ENCODE measurements around the gene ONECUT1.
"Not testable (repeated sequence)": the region's sequence is repeated elsewhere in the genome, so short reads cannot be mapped to it uniquely, and the experiment has no call there.

The ONECUT1 gene

GRCh38 chr15:52790169-52790708, at the start of gene ONECUT1:
TSS of gene ONECUT1 (minus strand) at chr15:52790336. CDS start at chr15:52789884, 452 bp downstream.
- DNase-seq: peak; percentile 38

GRCh38 chr15:52834379-52834778, 44.2 kb upstream of the ONECUT1 start:
- DNase-seq: no peak

GRCh38 chr15:52824169-52824942, 34.2 kb upstream of the ONECUT1 start:
- DNase-seq: not testable (repeated sequence)

- no peak for DNase-seq
These were observed 32.3 kb upstream of the ONECUT1 start for GRCh38 chr15:52822475-52822874.

- DNase-seq: no peak
These were observed 29.1 kb upstream of the ONECUT1 start for GRCh38 chr15:52819253-52819652.

GRCh38 chr15:52815899-52816298, 25.8 kb upstream of the ONECUT1 start:
- not testable (repeated sequence) for DNase-seq

GRCh38 chr15:52808996-52809395, 18.9 kb upstream of the ONECUT1 start:
- DNase-seq: no peak

- no peak for DNase-seq
These were observed 18.3 kb upstream of the ONECUT1 start for GRCh38 chr15:52808441-52808840.

- no peak for DNase-seq
These were observed 16.1 kb upstream of the ONECUT1 start for GRCh38 chr15:52806284-52806655.

GRCh38 chr15:52805351-52806283, 15.5 kb upstream of the ONECUT1 start:
- DNase-seq: no peak

- no peak for DNase-seq
These were observed 14.5 kb upstream of the ONECUT1 start for GRCh38 chr15:52804526-52805081.

- no peak for DNase-seq
These were observed 13.6 kb upstream of the ONECUT1 start for GRCh38 chr15:52803467-52804306.

- DNase-seq: no peak
These were observed 13.0 kb upstream of the ONECUT1 start for GRCh38 chr15:52803108-52803466.

GRCh38 chr15:52802110-52802509, 12.0 kb upstream of the ONECUT1 start:
- no peak for DNase-seq

GRCh38 chr15:52801748-52802085, 11.6 kb upstream of the ONECUT1 start:
- DNase-seq: no peak

GRCh38 chr15:52800828-52801747, 11.0 kb upstream of the ONECUT1 start:
- DNase-seq: no peak

GRCh38 chr15:52799145-52799811, 9.1 kb upstream of the ONECUT1 start:
- DNase-seq: no peak

- no peak for DNase-seq
These were observed 8.5 kb upstream of the ONECUT1 start for GRCh38 chr15:52798529-52799101.

- DNase-seq: no peak
These were observed 7.7 kb upstream of the ONECUT1 start for GRCh38 chr15:52797625-52798501.
